ENCODE measurements around the gene TMEM53.

DNA sequence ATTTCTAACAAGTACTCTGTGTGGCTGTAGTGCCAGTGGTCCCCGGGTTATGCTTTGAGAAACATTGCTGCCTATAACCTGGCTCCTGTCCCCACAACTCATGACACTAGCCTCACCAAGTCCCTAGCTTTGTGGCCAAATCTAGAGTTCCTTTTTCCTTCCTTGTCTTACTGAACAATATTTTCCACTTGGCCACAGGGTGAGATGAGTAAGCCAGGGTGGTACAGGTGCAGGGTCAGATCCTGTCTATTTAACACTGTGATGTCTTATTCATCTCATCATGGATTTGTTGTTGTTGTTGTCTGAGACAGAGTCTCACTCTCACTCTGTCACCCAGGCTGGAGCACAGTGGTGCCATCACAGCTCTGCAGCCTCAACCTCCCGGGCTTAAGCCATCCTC is 18.9 kb upstream of the TMEM53 start:
- TF ChIP-seq MAX (IDR thresholded peaks at IDR 0.05; ENCODE audit: insufficient read depth, insufficient read length): no peak
- TF ChIP-seq POLR2A (IDR thresholded peaks at IDR 0.05; ENCODE audit: low read depth, low read length): no peak
- TF ChIP-seq, protein P1, sequence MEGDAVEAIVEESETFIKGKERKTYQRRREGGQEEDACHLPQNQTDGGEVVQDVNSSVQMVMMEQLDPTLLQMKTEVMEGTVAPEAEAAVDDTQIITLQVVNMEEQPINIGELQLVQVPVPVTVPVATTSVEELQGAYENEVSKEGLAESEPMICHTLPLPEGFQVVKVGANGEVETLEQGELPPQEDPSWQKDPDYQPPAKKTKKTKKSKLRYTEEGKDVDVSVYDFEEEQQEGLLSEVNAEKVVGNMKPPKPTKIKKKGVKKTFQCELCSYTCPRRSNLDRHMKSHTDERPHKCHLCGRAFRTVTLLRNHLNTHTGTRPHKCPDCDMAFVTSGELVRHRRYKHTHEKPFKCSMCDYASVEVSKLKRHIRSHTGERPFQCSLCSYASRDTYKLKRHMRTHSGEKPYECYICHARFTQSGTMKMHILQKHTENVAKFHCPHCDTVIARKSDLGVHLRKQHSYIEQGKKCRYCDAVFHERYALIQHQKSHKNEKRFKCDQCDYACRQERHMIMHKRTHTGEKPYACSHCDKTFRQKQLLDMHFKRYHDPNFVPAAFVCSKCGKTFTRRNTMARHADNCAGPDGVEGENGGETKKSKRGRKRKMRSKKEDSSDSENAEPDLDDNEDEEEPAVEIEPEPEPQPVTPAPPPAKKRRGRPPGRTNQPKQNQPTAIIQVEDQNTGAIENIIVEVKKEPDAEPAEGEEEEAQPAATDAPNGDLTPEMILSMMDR (IDR thresholded peaks at IDR 0.05; ENCODE audit: extremely low read depth in 1 of 2, insufficient read depth in 1 of 2, low read depth in 1 of 2, low read length in 2 of 2): no peak
- no peak for TF ChIP-seq POLR2AphosphoS5 (IDR thresholded peaks at IDR 0.05; ENCODE audit: insufficient read depth, low read depth, low read length)
- TF ChIP-seq JUN (IDR thresholded peaks at IDR 0.05; ENCODE audit: borderline replicate concordance, insufficient read depth, insufficient read length, low read depth): no peak
- TF ChIP-seq MYC (IDR thresholded peaks at IDR 0.05; ENCODE audit: low read depth, low read length): no peak
- TF ChIP-seq GATA2 (IDR thresholded peaks at IDR 0.05; ENCODE audit: insufficient read depth, insufficient read length, low read depth, low read length): no peak

Measured in endothelial cell of umbilical vein (primary cell).